HG03108 (cell line): ENCODE results near the gene TMEM43.
A peak's percentile ranks its signal among the peaks of the same experiment; 100 is the strongest.

Experiments
- ATAC-seq: cut with Tn5 transposase; IDR thresholded peaks from one replicate; pipeline ENCODE4 v1.9.1; 2021; ENCODE audit warnings: moderate library complexity; ENCODE audit not compliant: unreplicated experiment

The TMEM43 gene

DNA sequence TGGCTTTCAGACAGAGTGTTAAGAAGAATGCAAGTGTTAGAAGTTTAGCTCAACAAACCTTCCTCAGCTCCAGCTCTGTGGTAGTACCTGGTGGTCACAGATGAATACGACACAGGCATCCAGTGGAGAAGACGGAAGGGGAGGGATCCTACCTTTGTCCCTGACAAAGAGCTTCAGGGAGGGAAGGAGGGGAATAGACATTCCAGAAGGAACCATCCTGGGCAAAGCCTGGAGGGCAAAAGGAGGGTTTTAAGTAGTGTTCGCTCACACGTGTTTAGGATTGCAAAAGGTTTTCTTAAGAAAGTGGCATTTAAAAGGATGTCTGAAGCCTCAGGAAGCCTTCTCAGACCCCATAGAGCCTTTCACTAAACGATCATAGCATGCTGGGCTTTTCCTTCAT lies 3.0 kb upstream of the TMEM43 start:
- no peak for ATAC-seq

DNA sequence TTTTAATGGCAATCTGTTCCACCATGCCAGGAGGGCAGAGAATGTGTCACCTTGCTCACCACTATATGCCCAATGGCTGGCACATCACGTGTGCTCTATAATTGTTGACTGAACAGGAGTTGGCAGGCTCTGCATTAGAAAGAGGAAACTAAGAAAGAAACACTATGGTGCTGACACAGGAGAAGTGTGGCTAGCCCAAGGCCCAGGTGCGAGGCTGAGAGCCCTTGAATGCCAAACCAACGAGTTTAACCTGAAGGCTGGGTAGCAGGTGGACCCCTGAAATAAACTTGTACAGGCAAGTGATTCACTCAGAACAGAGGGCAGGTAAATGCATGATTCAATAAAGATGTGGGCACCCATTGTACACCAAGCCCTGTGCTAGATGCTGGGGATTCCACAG lies 2.6 kb upstream of the TMEM43 start:
- ATAC-seq, result no peak

DNA sequence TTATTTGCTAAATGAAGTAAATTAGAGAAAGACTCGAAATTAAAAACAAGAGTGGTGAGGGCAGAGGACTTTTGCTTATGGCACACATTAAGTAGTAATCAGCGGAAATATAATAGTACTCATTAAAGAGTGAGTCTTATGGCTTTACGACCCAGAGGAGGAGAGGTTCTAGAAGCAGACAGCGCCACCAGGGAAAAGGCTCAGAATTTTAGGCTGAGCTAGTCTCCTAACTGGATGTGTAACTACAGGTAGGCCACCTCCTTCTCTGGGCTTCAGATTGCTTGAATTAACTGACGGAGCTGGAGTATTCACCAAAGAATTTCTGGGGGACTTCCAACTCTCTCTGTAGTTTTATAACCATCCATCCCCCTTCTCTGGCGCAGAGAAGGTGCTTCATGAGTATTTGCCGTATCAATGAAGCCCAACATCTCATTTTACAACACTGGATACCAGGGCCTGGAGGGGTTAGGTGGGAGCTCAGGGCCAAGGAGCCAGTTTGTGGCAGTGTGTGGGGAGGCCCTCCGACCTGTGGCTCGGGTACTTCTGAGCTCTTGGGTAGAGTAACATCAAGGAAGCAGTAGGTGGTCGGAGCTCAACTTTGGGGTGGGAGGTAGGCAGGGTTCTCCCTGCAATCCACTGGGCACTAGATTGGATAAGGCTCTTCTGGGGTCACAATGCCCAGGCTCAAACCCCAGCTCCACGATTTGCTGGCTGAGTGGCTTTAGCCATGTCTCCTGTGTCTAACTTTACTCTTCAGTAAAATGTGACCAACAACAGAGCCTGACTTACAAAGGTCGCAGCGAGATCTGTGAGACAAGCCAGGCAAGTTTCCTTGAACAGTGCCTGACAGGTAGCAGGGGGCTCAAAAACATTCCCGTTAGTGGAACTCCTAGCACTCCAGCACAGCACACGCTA lies 1.3 kb upstream of the TMEM43 start:
- ATAC-seq, result no peak

DNA sequence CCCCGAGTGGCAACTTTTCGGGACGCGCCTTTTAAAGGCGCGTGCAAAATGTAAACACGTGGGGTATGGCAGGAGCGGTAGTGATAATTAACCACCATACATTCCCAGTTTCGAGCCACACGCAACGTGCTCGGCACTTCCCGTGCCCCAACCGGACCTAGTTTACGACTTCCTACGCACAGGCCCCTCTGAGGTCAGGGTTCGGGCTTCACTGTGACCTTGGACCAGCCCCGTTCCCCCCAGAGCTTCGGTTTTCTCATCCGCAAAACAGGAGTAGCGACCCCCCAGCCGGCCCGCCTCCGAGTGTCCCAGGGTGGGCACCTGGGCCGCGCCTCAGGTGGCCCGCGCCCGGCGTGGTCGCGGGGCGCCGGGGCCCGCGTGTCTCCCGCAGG lies 633 bp upstream of the TMEM43 start:
- ATAC-seq, result peak; percentile 54

DNA sequence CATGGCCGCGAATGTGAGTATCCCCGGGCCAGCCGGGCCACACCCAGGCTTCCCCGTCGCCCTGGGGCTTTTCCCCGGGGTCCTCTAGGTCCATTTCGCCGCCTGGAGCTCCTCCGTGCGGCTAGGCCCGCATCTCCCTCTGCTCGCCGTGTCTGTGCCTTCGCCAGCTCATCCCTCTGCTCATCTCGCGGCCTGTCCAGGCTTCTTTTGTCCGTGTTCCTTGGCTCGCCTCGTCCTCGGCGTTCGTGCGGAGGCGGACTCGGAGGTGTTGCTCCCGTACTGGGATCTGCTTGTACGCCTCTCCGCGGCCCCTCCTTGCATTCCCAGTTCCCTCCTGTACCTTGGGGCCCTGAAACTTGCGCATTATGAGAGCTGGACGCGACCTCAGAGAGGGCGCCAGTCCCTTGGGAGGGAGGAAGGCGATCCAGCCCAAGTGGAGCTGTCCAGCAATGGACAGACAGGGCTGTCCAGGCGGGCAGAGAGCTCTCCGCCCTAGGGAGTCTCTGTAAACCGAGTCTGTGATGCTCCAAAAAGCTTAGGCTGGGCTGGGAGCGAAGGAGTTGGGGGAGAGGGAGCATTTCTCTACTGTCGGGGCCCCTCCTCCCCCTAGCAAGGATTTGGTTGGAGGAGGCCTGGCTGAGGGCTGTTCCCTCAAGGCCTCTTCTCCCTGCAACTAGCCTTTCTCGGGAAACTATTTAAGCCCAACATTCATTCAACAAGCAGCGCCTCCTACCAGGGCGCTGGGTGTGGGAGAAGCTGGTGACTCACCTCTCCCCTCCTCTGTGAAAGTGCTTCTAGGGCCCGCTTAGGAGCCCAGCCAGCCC lies 553 bp downstream of the TMEM43 start:
- peak; percentile 18 for ATAC-seq

DNA sequence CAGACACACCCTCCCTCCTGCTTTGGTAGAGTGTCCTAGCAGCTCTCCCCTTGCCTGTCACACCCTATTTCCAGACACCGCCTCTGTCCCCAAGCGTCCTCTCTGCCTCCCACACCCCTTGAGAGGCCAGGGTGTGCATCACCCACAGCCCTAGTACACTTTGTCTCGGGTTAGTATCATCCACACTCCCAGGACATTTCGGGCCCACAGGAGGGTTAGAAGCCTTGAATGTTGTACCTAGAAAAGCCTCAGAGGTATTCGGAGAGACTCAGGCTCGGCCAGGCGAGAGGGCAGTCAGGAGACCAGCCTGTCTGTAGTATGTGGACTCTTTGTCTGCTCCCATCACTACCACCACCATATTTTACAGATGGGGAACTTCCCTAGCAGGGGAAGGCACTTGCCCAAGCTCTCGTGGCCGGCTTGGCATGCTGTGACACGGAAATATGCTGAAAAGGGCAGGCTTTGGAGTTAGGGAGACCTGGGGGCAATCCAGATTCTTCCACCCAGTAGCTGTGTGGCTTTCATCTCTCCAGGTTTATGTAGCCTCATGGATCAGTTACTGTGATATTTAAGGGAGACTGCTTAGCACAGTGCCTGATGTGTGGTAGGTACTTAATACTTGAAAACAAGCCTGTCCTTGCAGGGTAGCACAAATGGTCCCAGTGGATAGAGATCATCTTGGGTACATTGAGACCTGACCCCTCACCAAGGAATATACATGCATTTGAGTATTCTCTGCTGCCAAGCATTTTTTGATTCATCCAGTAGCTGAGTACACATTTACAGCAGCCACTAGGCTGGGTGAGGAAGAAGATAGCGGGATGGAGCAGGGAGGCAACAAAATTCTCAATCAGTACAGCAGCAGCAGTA lies 1.4 kb downstream of the TMEM43 start:
- no peak for ATAC-seq

DNA sequence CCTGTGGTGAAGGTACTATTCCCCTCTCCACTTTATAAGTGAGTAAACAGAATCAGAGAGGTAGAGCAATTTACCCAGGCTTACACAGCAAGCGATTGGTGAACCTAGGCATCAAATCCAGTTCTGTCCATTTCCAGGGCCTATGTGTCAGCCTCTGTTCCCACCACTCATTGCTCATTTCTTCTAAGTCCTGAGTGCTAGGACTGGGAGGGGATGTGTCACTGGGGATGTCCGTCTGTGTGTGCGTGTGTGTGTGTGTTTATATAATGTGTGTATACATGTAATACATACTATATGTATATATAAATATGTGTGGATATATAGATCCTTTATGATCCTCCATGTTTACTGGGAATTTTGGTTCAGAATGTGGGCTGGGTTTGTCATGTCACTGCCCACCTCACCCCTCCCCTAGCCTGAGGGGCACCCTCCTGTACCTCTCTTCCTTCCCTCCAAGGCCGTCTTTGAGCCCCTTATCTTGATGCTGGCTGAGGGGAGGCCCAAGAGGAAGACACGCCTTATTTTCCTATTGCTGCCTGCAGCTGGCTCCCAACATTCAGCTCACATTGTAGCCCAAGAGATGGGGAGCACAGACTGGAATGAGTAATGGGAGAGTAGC lies 2.1 kb downstream of the TMEM43 start:
- no peak for ATAC-seq

DNA sequence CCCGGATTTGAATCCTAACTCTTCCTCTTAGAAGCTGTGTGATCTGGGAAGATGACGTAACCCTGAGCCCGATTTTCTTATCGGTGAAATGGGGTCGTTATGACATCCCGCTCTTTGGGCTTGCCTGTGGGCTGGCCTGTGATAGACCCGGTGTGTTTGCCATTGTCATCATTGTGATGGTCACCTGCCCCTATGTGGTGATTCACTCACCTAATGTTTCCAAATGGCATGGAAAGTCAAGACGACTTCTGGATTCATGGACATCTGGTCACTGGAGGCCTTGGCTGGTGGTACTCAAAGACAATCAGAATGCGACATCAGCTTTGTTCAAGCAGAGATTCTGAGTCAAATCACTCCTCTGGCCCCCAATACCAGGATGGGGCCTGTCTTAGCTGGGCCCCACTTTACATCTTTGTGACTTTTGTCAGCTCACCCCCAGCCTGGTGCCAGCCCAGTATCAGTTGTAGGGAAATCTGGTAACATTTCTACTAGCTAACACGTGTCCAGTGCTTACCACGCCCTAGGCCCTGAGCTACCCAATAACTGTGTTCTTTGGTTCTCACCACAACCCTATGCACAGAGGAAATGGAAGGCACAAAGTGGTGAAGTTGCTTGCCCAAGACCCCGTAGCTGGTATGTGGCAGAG lies 2.8 kb downstream of the TMEM43 start:
- no peak for ATAC-seq

DNA sequence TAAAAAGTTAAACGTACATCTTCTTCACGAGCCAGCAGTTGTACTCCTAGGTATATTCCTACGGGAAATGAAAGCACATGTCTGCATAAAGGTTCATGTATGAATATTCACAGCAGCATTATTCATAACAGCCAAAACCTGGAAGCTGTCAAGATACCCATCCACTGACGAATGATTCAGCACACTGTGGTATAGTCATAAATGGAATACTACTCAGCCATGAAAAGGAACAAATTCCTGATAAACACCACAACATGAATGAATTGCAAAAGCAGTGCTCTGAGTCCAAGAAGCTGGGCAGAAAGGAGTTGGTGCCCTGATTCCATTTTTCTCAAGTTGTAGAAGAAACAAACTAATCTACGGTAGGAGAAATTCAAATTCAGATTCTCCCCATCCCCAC lies 3.9 kb downstream of the TMEM43 start:
- ATAC-seq, result no peak

DNA sequence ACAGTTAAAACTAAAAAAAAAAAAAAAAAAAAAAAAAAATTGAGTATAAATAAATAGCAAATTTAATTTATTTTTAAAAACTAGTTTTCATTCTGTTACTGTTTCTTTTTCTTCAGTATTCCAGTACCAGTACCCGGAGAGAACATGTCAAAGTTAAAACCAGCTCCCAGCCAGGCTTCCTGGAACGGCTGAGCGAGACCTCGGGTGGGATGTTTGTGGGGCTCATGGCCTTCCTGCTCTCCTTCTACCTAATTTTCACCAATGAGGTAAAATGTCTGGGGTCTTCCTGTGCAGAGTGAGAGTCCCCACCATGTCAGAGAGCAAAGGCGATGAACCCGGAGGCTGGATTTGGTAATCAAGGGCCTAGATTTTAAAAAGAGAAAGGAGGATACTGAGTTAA lies 4.4 kb downstream of the TMEM43 start:
- no peak for ATAC-seq

DNA sequence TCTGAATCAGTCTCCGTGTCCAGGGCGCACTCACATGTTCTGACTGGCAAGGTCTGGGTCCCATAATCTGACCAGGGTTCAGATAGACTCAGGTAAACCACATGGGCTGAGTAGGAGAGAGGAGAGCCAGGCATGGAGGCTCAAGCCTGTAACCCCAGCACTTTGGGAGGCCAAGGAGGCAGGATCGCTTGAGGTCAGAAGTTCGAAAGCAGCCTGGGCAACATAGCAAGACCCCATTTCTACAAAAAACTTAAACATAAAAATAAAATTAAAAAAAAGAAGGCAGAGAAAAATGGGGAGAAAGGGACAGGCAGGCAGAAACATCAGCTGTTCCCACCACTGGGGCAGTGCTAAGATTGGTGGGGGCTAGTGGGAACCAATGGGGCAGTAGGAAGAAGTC lies 5.4 kb downstream of the TMEM43 start:
- no peak for ATAC-seq

DNA sequence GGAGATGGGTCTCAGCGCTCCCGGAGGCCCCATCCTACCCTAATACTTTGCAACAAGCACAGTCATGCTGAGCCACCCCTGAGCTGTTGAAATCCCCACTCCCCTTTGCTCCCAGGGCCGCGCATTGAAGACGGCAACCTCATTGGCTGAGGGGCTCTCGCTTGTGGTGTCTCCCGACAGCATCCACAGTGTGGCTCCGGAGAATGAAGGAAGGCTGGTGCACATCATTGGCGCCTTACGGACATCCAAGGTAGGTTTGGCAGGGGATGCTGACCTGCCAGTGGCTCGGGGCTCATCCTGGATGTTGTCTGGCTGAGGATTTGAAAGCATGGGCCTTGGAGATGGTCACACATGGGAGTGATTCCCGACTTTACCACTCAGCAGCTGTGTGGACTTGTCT lies 5.9 kb downstream of the TMEM43 start:
- no peak for ATAC-seq

DNA sequence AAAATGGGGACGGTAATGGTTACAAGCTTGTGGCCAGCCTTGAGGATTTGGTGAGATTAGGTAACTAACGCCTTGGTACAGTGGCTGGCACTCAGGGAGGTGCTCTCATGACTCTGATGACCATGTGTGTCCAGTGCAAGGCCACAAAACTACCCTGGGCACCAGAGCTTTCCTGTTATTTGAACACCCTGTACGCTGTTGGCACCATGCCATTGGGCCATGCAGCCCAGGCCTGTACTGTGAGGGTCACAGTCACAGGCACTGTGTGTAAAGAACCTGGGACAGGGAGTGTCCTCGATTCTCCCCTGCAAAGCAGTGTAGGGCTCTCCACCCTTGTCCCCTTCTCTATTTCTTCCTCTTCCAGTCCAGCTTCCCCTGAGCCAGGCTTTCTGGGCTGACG lies 6.3 kb downstream of the TMEM43 start:
- ATAC-seq, result no peak

DNA sequence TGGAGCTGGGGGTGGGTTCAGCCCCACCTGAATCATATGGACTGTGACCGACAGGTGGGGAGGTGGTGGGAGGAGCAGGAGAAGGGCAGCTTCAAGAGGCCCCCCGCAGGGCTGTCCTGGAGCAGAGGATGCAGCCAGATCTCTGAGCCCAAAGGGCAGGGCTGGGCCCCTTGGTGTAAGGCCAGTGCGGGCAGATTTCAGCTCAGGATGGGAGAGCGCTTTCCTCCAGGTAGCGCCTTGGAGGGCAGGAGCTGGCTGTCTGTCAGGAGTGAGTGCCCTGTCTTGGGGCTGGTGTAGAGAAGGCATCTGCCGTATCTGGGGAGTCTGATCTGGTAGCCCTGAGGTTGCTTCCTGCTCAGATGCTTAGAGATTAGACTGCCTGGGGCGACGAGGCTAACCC lies 7.3 kb downstream of the TMEM43 start:
- ATAC-seq, result no peak

DNA sequence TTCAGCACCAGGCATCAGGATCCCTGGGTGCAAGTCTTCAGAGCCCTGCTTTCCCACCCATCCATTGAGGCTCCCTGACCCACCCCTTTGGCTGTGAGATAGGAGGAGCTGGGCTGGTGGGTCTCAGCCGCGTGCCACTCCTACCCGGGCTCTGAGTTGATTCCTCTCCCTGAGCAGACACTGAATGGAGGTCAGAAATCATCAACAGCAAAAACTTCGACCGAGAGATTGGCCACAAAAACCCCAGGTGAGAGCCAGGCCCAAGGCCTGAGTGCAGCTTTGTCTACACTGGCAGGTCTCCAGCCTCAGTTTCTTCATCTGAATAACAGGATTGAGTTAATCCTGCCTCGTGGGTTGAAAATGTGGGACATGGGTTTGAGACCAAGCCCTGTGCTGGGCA lies 7.8 kb downstream of the TMEM43 start:
- ATAC-seq, result no peak

DNA sequence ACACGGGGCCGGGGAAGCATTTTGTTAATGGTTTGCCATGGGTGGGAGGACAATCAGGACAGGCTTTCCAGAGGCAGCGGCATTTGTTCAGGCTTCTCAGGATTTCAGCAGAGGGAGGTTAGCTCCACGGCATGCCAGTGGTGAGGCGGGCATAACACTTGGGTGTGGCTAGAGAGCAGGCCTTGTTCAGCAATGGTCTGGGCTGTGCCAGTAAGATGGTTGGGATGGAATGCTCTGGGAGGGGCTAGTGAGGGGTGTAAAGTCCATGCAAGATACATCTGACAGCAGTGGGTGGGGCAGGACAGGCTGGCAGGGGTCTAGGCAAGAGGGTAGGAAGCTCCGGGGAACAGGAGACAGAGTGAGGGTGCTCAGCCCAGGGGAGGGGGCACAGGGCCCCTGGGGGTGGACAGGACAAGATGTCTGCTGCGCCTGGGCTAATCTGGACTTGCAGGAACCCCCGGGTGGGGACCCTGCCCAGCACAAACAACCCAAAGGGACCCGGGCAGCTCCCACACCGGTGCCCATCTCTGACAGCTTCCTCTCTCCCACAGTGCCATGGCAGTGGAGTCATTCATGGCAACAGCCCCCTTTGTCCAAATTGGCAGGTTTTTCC lies 8.4 kb downstream of the TMEM43 start:
- no peak for ATAC-seq

DNA sequence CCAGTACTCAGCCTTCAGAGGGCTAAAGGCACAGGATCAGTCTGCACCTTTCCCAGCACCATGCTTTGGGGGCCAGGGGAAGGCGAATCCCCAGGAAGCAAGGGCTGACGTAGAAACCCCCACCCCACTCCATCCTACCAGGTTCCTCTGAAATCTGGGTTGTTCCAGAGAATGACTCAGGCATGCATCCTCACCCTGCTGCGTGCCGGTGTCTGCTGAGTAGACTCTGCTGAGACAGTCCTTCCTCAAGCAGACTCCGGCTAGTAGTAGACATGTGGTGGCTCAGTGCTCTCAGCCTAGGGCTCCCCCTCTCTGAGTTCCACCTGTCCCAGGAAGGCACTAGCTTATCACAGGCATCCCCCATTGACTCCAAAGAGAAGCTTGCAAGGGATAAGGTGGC lies 9.0 kb downstream of the TMEM43 start:
- no peak for ATAC-seq

DNA sequence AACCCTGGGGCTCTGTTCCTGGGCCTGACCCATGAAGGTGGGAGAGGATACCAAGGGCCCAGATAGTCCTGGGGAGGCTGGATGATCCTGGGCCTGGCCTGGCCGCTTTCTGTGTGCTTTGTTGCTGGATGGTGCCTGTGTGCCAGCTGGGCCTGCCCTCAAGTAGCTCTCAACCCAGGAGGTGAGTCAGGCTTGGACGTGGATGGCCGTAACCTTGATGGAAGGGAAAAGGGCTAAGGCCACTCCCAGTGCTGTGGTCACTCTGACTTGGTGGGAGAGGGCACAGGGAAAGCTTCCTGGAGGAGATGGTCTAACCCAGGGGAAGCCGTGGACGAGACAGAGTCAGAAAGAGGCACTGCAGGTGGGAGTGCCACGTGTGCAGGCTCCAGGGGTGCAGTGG lies 9.4 kb downstream of the TMEM43 start:
- ATAC-seq, result no peak

DNA sequence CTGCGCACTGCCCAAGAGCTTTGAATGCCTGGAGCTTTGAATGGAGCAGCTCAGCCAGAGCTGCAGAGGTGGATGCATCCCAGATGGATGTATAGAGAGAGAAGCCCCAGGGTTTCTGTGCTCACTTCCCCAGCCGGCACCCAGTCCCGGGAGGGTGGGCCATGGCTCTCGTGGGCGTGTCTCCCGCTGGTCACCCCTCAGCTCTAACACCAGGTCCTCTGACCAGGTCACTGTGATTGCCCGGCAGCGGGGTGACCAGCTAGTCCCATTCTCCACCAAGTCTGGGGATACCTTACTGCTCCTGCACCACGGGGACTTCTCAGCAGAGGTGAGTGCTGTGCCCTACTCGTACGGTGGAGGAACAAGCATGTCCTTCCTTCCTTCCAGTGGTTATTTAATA lies 10.7 kb downstream of the TMEM43 start:
- ATAC-seq, result no peak

DNA sequence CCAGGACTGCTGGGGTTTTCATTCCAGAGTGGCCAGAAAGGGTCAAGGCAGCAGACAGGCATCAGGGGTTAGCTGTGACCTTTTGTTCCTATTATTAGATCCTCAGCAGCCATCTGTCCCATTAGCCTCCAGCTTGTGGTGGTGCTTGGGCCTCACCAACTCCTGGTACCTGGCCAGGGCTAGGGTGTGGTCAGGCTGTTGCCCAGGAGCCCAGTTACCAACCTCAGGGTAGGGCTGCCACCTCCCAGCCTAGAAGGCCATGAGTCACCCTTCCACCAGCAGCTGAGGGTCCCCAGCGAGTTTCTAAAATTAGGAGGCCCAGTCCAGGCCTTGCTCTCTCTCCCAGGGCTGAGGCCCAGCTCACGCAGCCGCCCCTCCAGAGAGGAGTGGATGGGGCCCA lies 12.2 kb downstream of the TMEM43 start:
- no peak for ATAC-seq
